AG04450 (cell line): ENCODE results near the gene SETD5. TPM values are rescaled to one million over a fixed set of nuclear protein-coding genes. Genes with fewer than 3 reads are reported as not detected.

ENCODE experiments used
- CTCF ChIA-PET: fragments of 300-600, 350-600 bp; formaldehyde crosslinking; extraction: SDS; loops from one replicate; lab custom pipeline; 2022; ENCODE audit warnings: antibody characterized with exemption, inconsistent platforms; lab: Charles Lee
- POLR2A ChIA-PET: fragments of 350-600 bp; formaldehyde crosslinking; extraction: SDS; loops from one replicate; lab custom pipeline; 2021; ENCODE audit warnings: antibody characterized with exemption, inconsistent platforms; lab: Yijun Ruan, JAX
- DNase-seq: peaks from one replicate; pipeline ENCODE4 v3.0.0-alpha.2; 2011; ENCODE audit warnings: low read depth, low spot score
- H3K27ac ChIP-seq: one replicate; pipeline ENCODE4 v1.5.1; 2012; ENCODE audit warnings: low read depth, low read length, control low read depth
- H3K27me3 ChIP-seq: one replicate; pipeline ENCODE4 v1.6.0; 2012; ENCODE audit warnings: low read length; ENCODE audit not compliant: control insufficient read depth, insufficient read depth
- H3K4me3 ChIP-seq: 2 replicates; pipeline ENCODE4 v1.5.1; 2011; ENCODE audit warnings: mild to moderate bottlenecking, low read depth, low read length, control low read depth
- H3K9me3 ChIP-seq: 2 replicates; pipeline ENCODE4 v1.5.1; 2012; ENCODE audit warnings: low read length; ENCODE audit not compliant: control insufficient read depth, insufficient read depth
- polyA plus RNA-seq: library from polyadenylated mRNA; depleted of rRNA; stranded (reverse); fragments of >200 nt; gene quantifications from 2 replicates; pipeline ENCODE4 v1.2.3, GENCODE V29; 2011
- TF ChIP-seq, protein P1 (sequence below): IDR thresholded peaks from 2 replicates; pipeline ENCODE4 v1.5.1; 2011; ENCODE audit warnings: low read depth, low read length, control low read depth, inconsistent platforms

Gene SETD5
- polyA plus RNA-seq, 1 experiment, result 75.0 TPM

DNA sequence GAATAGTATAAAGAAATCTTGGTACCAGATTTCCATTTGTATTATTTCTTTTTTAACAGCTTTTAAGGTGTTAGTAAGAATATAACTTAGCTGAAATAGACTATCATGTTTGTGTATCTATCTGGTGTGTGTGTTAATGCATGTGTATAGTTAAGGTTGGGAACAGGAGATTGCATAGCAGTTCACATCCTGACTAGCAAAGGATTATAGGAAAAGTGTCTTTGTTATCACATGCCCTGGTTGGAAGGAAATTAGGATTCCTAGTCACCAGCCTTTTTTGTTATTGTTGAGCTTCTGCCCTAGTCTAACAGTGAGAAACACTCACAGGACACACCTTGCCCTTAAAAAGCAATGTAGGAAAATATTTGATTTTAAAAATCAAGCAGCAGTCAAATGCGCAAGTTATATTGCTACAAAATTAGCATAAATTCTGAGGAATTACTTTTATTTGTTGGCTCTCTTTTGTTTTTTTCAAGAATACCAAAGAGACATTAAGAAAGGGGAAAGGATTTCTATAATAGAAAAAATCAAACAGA, 58.2 kb downstream of the SETD5 start:
- no peak overlapping the region for H3K27ac ChIP-seq
- TF ChIP-seq, protein P1, sequence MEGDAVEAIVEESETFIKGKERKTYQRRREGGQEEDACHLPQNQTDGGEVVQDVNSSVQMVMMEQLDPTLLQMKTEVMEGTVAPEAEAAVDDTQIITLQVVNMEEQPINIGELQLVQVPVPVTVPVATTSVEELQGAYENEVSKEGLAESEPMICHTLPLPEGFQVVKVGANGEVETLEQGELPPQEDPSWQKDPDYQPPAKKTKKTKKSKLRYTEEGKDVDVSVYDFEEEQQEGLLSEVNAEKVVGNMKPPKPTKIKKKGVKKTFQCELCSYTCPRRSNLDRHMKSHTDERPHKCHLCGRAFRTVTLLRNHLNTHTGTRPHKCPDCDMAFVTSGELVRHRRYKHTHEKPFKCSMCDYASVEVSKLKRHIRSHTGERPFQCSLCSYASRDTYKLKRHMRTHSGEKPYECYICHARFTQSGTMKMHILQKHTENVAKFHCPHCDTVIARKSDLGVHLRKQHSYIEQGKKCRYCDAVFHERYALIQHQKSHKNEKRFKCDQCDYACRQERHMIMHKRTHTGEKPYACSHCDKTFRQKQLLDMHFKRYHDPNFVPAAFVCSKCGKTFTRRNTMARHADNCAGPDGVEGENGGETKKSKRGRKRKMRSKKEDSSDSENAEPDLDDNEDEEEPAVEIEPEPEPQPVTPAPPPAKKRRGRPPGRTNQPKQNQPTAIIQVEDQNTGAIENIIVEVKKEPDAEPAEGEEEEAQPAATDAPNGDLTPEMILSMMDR, result no peak
- no peaks in the 10 kb centered on the region for H3K27me3 ChIP-seq
- no peaks in the 10 kb centered on the region for H3K9me3 ChIP-seq
- no peak for DNase-seq
- H3K4me3 ChIP-seq, result no peak overlapping the region
- POLR2A ChIA-PET, result no interaction called here
- CTCF ChIA-PET, result interaction anchor here (0.9 kb wide), 1 partner anchor 66 kb away, joined by 3 read pairs; no protein-coding TSS in a partner anchor

DNA sequence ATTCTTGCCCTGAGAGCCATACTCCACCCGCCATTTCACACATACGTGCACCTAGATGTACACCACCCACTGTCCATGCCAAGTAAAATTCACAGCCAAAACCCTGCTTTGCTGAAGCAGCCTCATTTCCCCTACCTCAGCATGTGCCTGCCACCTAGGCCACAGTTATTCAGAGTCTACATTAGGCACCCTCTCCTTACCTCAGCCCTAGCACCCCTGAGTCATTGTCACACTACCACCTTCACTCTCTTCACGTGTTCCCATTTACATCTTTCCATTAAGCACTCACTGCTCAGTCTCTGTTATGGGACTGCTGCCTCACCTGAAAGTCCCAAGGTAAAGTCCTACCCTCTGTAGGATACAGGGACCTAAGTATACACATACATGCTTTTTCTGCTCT, 70.0 kb downstream of the SETD5 start:
- H3K9me3 ChIP-seq, result no peaks in the 10 kb centered on the region
- no peak for DNase-seq
- H3K27me3 ChIP-seq, result no peaks in the 10 kb centered on the region
- CTCF ChIA-PET, result no interaction called here
- POLR2A ChIA-PET, result no interaction called here
- TF ChIP-seq, protein P1, result no peak
- no peak overlapping the region for H3K27ac ChIP-seq
- H3K4me3 ChIP-seq, result no peak overlapping the region

DNA sequence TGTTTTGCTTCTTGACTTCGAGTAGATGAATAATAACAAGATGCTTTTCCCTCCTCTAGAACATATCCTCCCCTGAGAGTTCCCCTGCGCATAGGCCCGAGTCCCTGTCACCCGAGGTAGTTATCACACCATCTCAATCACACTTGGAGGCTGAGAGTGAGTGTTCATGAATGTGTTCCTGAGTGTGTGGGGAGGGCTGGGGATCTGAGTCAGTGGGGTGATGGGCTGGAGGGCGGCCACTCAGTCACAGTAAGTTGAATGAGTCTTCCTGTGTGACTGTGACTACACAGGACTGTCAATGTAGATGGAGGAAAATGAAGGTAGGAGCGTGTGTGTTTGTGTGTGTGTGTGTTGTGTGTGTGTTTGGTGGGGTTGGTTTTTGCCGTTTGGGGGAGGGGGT, 71.0 kb downstream of the SETD5 start:
- POLR2A ChIA-PET, result no interaction called here
- CTCF ChIA-PET, result no interaction called here
- H3K4me3 ChIP-seq, result no peak overlapping the region
- TF ChIP-seq, protein P1, result no peak
- H3K27me3 ChIP-seq, result no peaks in the 10 kb centered on the region
- no peak overlapping the region for H3K27ac ChIP-seq
- no peak for DNase-seq
- H3K9me3 ChIP-seq, result no peaks in the 10 kb centered on the region

DNA sequence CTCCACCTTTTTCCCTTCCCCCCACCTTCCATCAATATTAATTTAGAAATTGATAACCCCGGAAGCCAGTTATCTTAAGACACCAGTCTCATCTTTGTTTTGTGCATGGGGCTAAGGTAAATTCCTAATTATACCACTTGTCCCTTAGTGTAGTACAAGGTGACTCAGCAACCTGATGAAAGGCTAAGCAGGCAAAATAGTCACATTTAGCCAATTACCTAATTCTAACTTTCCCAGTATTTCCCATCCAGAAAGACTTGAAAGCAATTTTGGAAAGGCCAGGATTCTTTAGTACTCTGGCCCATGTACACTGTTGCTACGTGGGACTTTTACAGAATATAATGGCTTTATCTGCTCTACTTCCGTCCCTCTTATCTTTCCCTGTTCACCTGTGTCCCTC, 72.6 kb downstream of the SETD5 start:
- ChIA-PET POLR2A (no interaction called here), CTCF (no interaction called here)
- no peaks in the 10 kb centered on the region for H3K27me3 ChIP-seq
- no peak overlapping the region for H3K4me3 ChIP-seq
- TF ChIP-seq, protein P1, result no peak
- no peak for DNase-seq
- H3K27ac ChIP-seq, result no peak overlapping the region
- H3K9me3 ChIP-seq, result no peaks in the 10 kb centered on the region

DNA sequence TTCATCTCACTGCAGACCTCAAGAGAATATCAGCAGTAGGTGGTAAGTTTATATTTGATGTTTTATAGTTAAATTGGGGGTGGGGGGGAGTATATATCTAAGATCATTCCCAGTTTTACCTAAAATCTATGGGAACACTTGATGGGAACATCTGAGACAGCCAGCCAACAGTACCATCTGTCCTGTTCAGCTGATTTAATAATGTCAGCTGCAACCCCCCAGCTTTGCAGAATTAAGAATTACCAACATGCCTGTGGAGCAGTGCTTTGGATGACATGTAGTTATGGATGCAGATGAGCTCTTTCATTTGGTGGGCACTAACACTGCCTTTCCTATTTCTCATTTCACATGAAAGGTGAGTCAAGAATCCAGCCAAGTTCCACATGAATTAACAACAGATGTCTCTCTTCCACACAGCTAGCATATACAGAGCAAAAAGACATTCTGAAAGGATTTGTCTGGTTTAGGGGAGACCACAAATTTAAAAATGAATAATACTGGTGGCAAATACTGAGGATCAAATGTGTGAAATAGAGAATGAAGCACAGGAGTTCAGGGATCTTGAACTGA, 76.2 kb downstream of the SETD5 start:
- H3K4me3 ChIP-seq, result no peak overlapping the region
- no peaks in the 10 kb centered on the region for H3K9me3 ChIP-seq
- H3K27me3 ChIP-seq, result no peaks in the 10 kb centered on the region
- H3K27ac ChIP-seq, result no peak overlapping the region
- ChIA-PET POLR2A (no interaction called here), CTCF (no interaction called here)
- TF ChIP-seq, protein P1, result no peak
- no peak for DNase-seq
